Tibial artery (tissue), 4 donors: Measurements from ENCODE around the gene TMSB4X.
A peak's percentile ranks its signal among the peaks of the same experiment; 100 is the strongest.

ENCODE experiments used
- DNase-seq, 2 donors: peaks; one replicate each; pipeline ENCODE4 v3.0.0-alpha.2; 2019
- H3K27ac ChIP-seq, 2 donors: fragments of 200-600 bp; sonication (generic) in 1 of 2; 1 replicate in 1 of 2; 2 replicates in 1 of 2; pipeline ENCODE4 v1.5.1; 2018 to 2019; ENCODE audit warnings: mild to moderate bottlenecking in 1 of 2
- H3K27me3 ChIP-seq, 2 donors: fragments of 200-600 bp; sonication (generic) in 1 of 2; one replicate each; pipeline versions ENCODE4 v1.5.1 to v1.6.0; 2016 to 2019
- H3K36me3 ChIP-seq, 3 donors: fragments of 200-600 bp; sonication (generic) in 2 of 3; one replicate each; pipeline ENCODE4 v1.5.1; 2016 to 2019; ENCODE audit warnings: mild to moderate bottlenecking in 2 of 3
- H3K4me1 ChIP-seq, 4 donors: fragments of 200-600 bp; sonication (generic) in 2 of 4; 1 replicate in 3 of 4; 2 replicates in 1 of 4; pipeline ENCODE4 v1.5.1; 2016 to 2019
- H3K4me3 ChIP-seq, 2 donors: fragments of 200-600 bp; sonication (generic) in 1 of 2; 1 replicate in 1 of 2; 2 replicates in 1 of 2; pipeline ENCODE4 v1.5.1; 2018 to 2019; ENCODE audit warnings: mild to moderate bottlenecking in 2 of 2
- H3K9me3 ChIP-seq, 3 donors: fragments of 200-600 bp; sonication (generic) in 1 of 3; one replicate each; pipeline ENCODE4 v1.5.1; 2016 to 2019
- CTCF ChIP-seq, 2 experiments: fragments of 200-600 bp in 1 of 2; fragments of 450-650 bp in 1 of 2; IDR thresholded peaks; one replicate each; pipeline ENCODE4 v1.5.1; 2017 to 2019; ENCODE audit warnings: antibody characterized with exemption in 2 of 2, mild to moderate bottlenecking in 1 of 2, moderate library complexity in 1 of 2
- intact Hi-C: fragments of 100-400 bp; cut with DNase I; formaldehyde crosslinking; loops from one replicate; pipeline ENCODE4 v1.15.0; 2023; ENCODE audit warnings: low total_unique reads

TMSB4X gene

GRCh38 chrX:12972243-12972642, 2.7 kb upstream of the TMSB4X start:
- no peak for TF ChIP-seq CTCF (IDR thresholded peaks at IDR 0.05)
- Histone ChIP-seq H3K27ac (peak overlapping the region; percentile 77 to 82), H3K4me1 (peaks cover 0 to 33% (median 3%) of the 10 kb centered on the region in 4 donors), H3K9me3 (no peaks in the 10 kb centered on the region), H3K36me3 (no peaks in the 10 kb centered on the region), H3K27me3 (no peaks in the 10 kb centered on the region), H3K4me3 (no peak overlapping the region)
- intact Hi-C loops = loop anchor here (5.0 to 10.0 kb wide), 2 partner anchors 123 to 515 kb away; no protein-coding TSS in a partner anchor
- no peak for DNase-seq

GRCh38 chrX:12972878-12973560, 1.9 kb upstream of the TMSB4X start:
- Histone ChIP-seq H3K9me3 (no peaks in the 10 kb centered on the region), H3K4me3 (no peak overlapping the region), H3K36me3 (no peaks in the 10 kb centered on the region), H3K27ac (peak overlapping the region; percentile 92 to 98), H3K27me3 (no peaks in the 10 kb centered on the region), H3K4me1 (peaks cover 0 to 33% (median 3%) of the 10 kb centered on the region in 4 donors)
- no peak for DNase-seq
- intact Hi-C loops = loop anchor here (5.0 to 10.0 kb wide), 2 partner anchors 122 to 514 kb away; no protein-coding TSS in a partner anchor
- TF ChIP-seq CTCF (IDR thresholded peaks at IDR 0.05) = no peak

- Histone ChIP-seq H3K4me1 (peaks cover 0 to 40% (median 3%) of the 10 kb centered on the region in 4 donors), H3K36me3 (no peaks in the 10 kb centered on the region), H3K27ac (peak overlapping the region; percentile 92 to 98), H3K9me3 (no peaks in the 10 kb centered on the region), H3K4me3 (peak overlapping the region; percentile 86 to 87), H3K27me3 (no peaks in the 10 kb centered on the region)
- peak in 1 of 2 donors; percentile 70 for DNase-seq
- intact Hi-C loops = loop anchor here (5.0 to 10.0 kb wide), 2 partner anchors 121 to 514 kb away; no protein-coding TSS in a partner anchor
- no peak for TF ChIP-seq CTCF (IDR thresholded peaks at IDR 0.05)
Measured at GRCh38 chrX:12973561-12974304, 1.2 kb upstream of the TMSB4X start.

GRCh38 chrX:12974305-12974795, 560 bp upstream of the TMSB4X start:
- no peak for TF ChIP-seq CTCF (IDR thresholded peaks at IDR 0.05)
- intact Hi-C loops = loop anchor here (5.0 to 10.0 kb wide), 2 partner anchors 120 to 513 kb away; no protein-coding TSS in a partner anchor
- Histone ChIP-seq H3K9me3 (no peaks in the 10 kb centered on the region), H3K4me1 (peaks cover 0 to 46% (median 3%) of the 10 kb centered on the region in 4 donors), H3K36me3 (no peaks in the 10 kb centered on the region), H3K27me3 (no peaks in the 10 kb centered on the region), H3K4me3 (peak overlapping the region; percentile 86 to 87), H3K27ac (peak overlapping the region; percentile 92 to 98)
- peak; percentile 67 to 83 for DNase-seq

GRCh38 chrX:12975670-12975965, 708 bp downstream of the TMSB4X start:
- H3K36me3 ChIP-seq = no peaks in the 10 kb centered on the region
- DNase-seq = no peak
- no peaks in the 10 kb centered on the region for H3K9me3 ChIP-seq
- intact Hi-C loops = loop anchor here (5.0 to 10.0 kb wide), 2 partner anchors 119 to 457 kb away; no protein-coding TSS in a partner anchor
- H3K4me3 ChIP-seq = peak overlapping the region; percentile 86 to 87
- no peaks in the 10 kb centered on the region for H3K27me3 ChIP-seq
- H3K27ac ChIP-seq = peak overlapping the region; percentile 92 to 98
- no peak for TF ChIP-seq CTCF (IDR thresholded peaks at IDR 0.05)
- H3K4me1 ChIP-seq = peaks cover 0 to 45% (median 3%) of the 10 kb centered on the region in 4 donors
